Measurements from ENCODE around the gene AMACR. TPM values are rescaled to one million over a fixed set of nuclear protein-coding genes. Genes with fewer than 3 reads are reported as not detected.
A peak's percentile ranks its signal among the peaks of the same experiment; 100 is the strongest.
"Not testable (repeated sequence)": the region's sequence is repeated elsewhere in the genome, so short reads cannot be mapped to it uniquely, and the experiment has no call there.

Gene AMACR
- total RNA-seq, 1 donor from 2014 or later = 12.2 TPM

GRCh38 chr5:34013547-34013946 is 5.7 kb upstream of the AMACR start:
- no peak overlapping the region for H3K27ac ChIP-seq
- H3K36me3 ChIP-seq = no peaks in the 10 kb centered on the region
- H3K9me3 ChIP-seq = no peaks in the 10 kb centered on the region
- H3K27me3 ChIP-seq (ENCODE audit: low read depth) = no peaks in the 10 kb centered on the region
- DNase-seq = no peak
- H3K4me3 ChIP-seq = no peak overlapping the region
- H3K4me1 ChIP-seq = peaks cover 5% of the 10 kb centered on the region
- intact Hi-C loops (cut with DNase I) = no loop called here
- no peak for ATAC-seq
- TF ChIP-seq CTCF (IDR thresholded peaks at IDR 0.05) = no peak

- no peak for TF ChIP-seq CTCF (IDR thresholded peaks at IDR 0.05)
- no peak for DNase-seq
- no peak overlapping the region for H3K4me3 ChIP-seq
- no peaks in the 10 kb centered on the region for H3K9me3 ChIP-seq
- H3K36me3 ChIP-seq = no peaks in the 10 kb centered on the region
- intact Hi-C loops (cut with DNase I) = no loop called here
- no peak for ATAC-seq
- H3K27me3 ChIP-seq (ENCODE audit: low read depth) = no peaks in the 10 kb centered on the region
- peaks cover 6% of the 10 kb centered on the region for H3K4me1 ChIP-seq
- no peak overlapping the region for H3K27ac ChIP-seq
Measured at GRCh38 chr5:34012791-34013190, 4.9 kb upstream of the AMACR start.

GRCh38 chr5:34011536-34011935 is 3.7 kb upstream of the AMACR start:
- TF ChIP-seq CTCF (IDR thresholded peaks at IDR 0.05) = no peak
- Histone ChIP-seq H3K36me3 (no peaks in the 10 kb centered on the region), H3K4me1 (peaks cover 13% of the 10 kb centered on the region), H3K27ac (no peak overlapping the region), H3K27me3 (ENCODE audit: low read depth) (no peaks in the 10 kb centered on the region), H3K4me3 (no peak overlapping the region), H3K9me3 (no peaks in the 10 kb centered on the region)
- DNase-seq = no peak
- intact Hi-C loops (cut with DNase I) = no loop called here
- ATAC-seq = no peak

- ATAC-seq; H3K27me3 ChIP-seq (ENCODE audit: low read depth); H3K9me3 ChIP-seq; H3K36me3 ChIP-seq; H3K27ac ChIP-seq; intact Hi-C loops (cut with DNase I); H3K4me3 ChIP-seq; DNase-seq: not testable (repeated sequence)
- H3K4me1 ChIP-seq = peaks cover 19% of the 10 kb centered on the region
Measured at GRCh38 chr5:34010146-34010545, 2.3 kb upstream of the AMACR start.

- intact Hi-C loops (cut with DNase I) = no loop called here
- no peak for DNase-seq
- Histone ChIP-seq H3K4me3 (no peak overlapping the region), H3K4me1 (peaks cover 19% of the 10 kb centered on the region), H3K9me3 (no peaks in the 10 kb centered on the region), H3K36me3 (no peaks in the 10 kb centered on the region), H3K27me3 (ENCODE audit: low read depth) (no peaks in the 10 kb centered on the region), H3K27ac (no peak overlapping the region)
- no peak for TF ChIP-seq CTCF (IDR thresholded peaks at IDR 0.05)
- no peak for ATAC-seq
Measured at GRCh38 chr5:34009610-34010009, 1.8 kb upstream of the AMACR start.

GRCh38 chr5:34008802-34009201 is 952 bp upstream of the AMACR start:
- ATAC-seq (no peak), DNase-seq (no peak)
- peak overlapping the region; percentile 74 for H3K4me3 ChIP-seq
- TF ChIP-seq CTCF (IDR thresholded peaks at IDR 0.05) = no peak
- H3K9me3 ChIP-seq = no peaks in the 10 kb centered on the region
- H3K4me1 ChIP-seq = peaks cover 19% of the 10 kb centered on the region
- intact Hi-C loops (cut with DNase I) = no loop called here
- H3K27ac ChIP-seq = peak overlapping the region; percentile 94
- peaks cover 8% of the 10 kb centered on the region for H3K36me3 ChIP-seq
- H3K27me3 ChIP-seq (ENCODE audit: low read depth) = no peaks in the 10 kb centered on the region

Data from lower lobe of right lung (tissue), 2 donors.